Activated CD4-positive, alpha-beta T cell treated with anti-CD3 and anti-CD28 coated beads, Interleukin-2, amount 50 U/mL, for 4 hours (primary cell): ENCODE results near the gene EPN2.

ENCODE experiments used
- DNase-seq, 2 experiments: peaks; one replicate each; pipeline ENCODE4 v3.0.0-alpha.2; 2020

EPN2 gene

GRCh38 chr17:19313746-19314651, 76.8 kb downstream of the EPN2 start:
- no peak for DNase-seq

GRCh38 chr17:19315104-19315503, 77.9 kb downstream of the EPN2 start:
- no peak for DNase-seq

GRCh38 chr17:19316761-19317358, 79.7 kb downstream of the EPN2 start:
- DNase-seq, result no peak

- DNase-seq, result no peak
Measured at GRCh38 chr17:19317359-19318095, 80.4 kb downstream of the EPN2 start.

- no peak for DNase-seq
Measured at GRCh38 chr17:19318611-19319010, 81.4 kb downstream of the EPN2 start.

- no peak for DNase-seq
Measured at GRCh38 chr17:19319771-19320505, 82.8 kb downstream of the EPN2 start.

- DNase-seq, result no peak
Measured at GRCh38 chr17:19320876-19321275, 83.7 kb downstream of the EPN2 start.

- DNase-seq, result no peak
Measured at GRCh38 chr17:19321481-19322128, 84.4 kb downstream of the EPN2 start.

- no peak for DNase-seq
Measured at GRCh38 chr17:19322129-19322505, 85.0 kb downstream of the EPN2 start.

GRCh38 chr17:19322861-19323260, 85.7 kb downstream of the EPN2 start:
- DNase-seq, result no peak

- no peak for DNase-seq
Measured at GRCh38 chr17:19325542-19325941, 88.4 kb downstream of the EPN2 start.

- DNase-seq, result no peak
Measured at GRCh38 chr17:19327031-19327783, 90.0 kb downstream of the EPN2 start.

GRCh38 chr17:19328441-19329061, 91.4 kb downstream of the EPN2 start:
- no peak for DNase-seq

GRCh38 chr17:19329136-19329535, 92.0 kb downstream of the EPN2 start:
- no peak for DNase-seq

- no peak for DNase-seq
Measured at GRCh38 chr17:19329839-19330238, 92.7 kb downstream of the EPN2 start.

- no peak for DNase-seq
Measured at GRCh38 chr17:19330271-19330670, 93.1 kb downstream of the EPN2 start.

GRCh38 chr17:19331134-19331533, 94.0 kb downstream of the EPN2 start:
- no peak for DNase-seq

- DNase-seq, result no peak
Measured at GRCh38 chr17:19331543-19332245, 94.5 kb downstream of the EPN2 start.

- DNase-seq, result no peak
Measured at GRCh38 chr17:19332371-19333131, 95.4 kb downstream of the EPN2 start.

GRCh38 chr17:19333132-19333440, 95.9 kb downstream of the EPN2 start:
- no peak for DNase-seq
